MM.1S (cell line): ENCODE data around the gene CELF2.

ENCODE experiments used
- DNase-seq: peaks from one replicate; pipeline ENCODE4 v3.0.0-alpha.2; 2015
- H2AFZ ChIP-seq: fragments of 300-600 bp; sonication (generic); 2 replicates; pipeline ENCODE4 v1.6.0; 2016; ENCODE audit warnings: antibody characterized with exemption, low read length
- H3F3A ChIP-seq: fragments of 300-600 bp; sonication (generic); 2 replicates; pipeline ENCODE4 v1.6.1; 2016; ENCODE audit warnings: mild to moderate bottlenecking, antibody characterized with exemption, low read length, moderate library complexity, mixed read lengths; ENCODE audit not compliant: insufficient read depth
- H3K27ac ChIP-seq: fragments of 300-600 bp; sonication (generic); 2 replicates; pipeline ENCODE4 v1.5.1; 2016; ENCODE audit warnings: mild to moderate bottlenecking, low read length
- H3K27me3 ChIP-seq: fragments of 300-600 bp; sonication (generic); replicated peaks from 2 replicates; pipeline ENCODE4 v1.6.0; 2016; ENCODE audit warnings: low read length; ENCODE audit not compliant: insufficient read depth
- H3K36me3 ChIP-seq: fragments of 300-600 bp; sonication (generic); replicated peaks from 2 replicates; pipeline ENCODE4 v1.6.1; 2016; ENCODE audit warnings: mild to moderate bottlenecking, low read length, mixed read lengths; ENCODE audit not compliant: insufficient read depth
- H3K4me1 ChIP-seq: fragments of 300-600 bp; sonication (generic); 2 replicates; pipeline ENCODE4 v1.6.1; 2016; ENCODE audit warnings: low read length, mixed read lengths
- H3K4me2 ChIP-seq: fragments of 300-600 bp; sonication (generic); 2 replicates; pipeline ENCODE4 v1.6.0; 2016; ENCODE audit warnings: low read depth, low read length
- H3K4me3 ChIP-seq: fragments of 300-600 bp; sonication (generic); 2 replicates; pipeline ENCODE4 v1.5.1; 2016; ENCODE audit warnings: low read length, mixed read lengths
- H3K79me2 ChIP-seq: fragments of 300-600 bp; sonication (generic); 2 replicates; pipeline ENCODE4 v1.6.1; 2016; ENCODE audit warnings: mixed run types, low read length, mixed read lengths
- H3K9ac ChIP-seq: fragments of 300-600 bp; sonication (generic); 2 replicates; pipeline ENCODE4 v1.6.1; 2016; ENCODE audit warnings: low read length, mixed read lengths
- H3K9me2 ChIP-seq: fragments of 300-600 bp; sonication (generic); replicated peaks from 2 replicates; pipeline ENCODE4 v1.6.1; 2016; ENCODE audit warnings: mild to moderate bottlenecking, low read length, mixed read lengths; ENCODE audit not compliant: insufficient read depth
- H3K9me3 ChIP-seq: fragments of 300-600 bp; sonication (generic); replicated peaks from 2 replicates; pipeline ENCODE4 v1.6.1; 2016; ENCODE audit warnings: mild to moderate bottlenecking, low read length, mixed read lengths; ENCODE audit not compliant: insufficient read depth
- H4K20me1 ChIP-seq: fragments of 300-600 bp; sonication (generic); 2 replicates; pipeline ENCODE4 v1.6.1; 2016; ENCODE audit warnings: mild to moderate bottlenecking, low read length, moderate library complexity, mixed read lengths; ENCODE audit not compliant: insufficient read depth
- EZH2 ChIP-seq: fragments of 300-600 bp; sonication (generic); optimal IDR thresholded peaks from 2 replicates; pipeline ENCODE3; 2017; ENCODE audit warnings: low read depth, mild to moderate bottlenecking, antibody characterized with exemption, low read length, mixed read lengths
- EZH2phosphoT487 ChIP-seq: fragments of 300-600 bp; sonication (generic); IDR thresholded peaks from 2 replicates; pipeline ENCODE4 v1.6.1; 2018; ENCODE audit warnings: antibody characterized with exemption, low read length
- TF ChIP-seq, protein P1 (sequence below): fragments of 300-600 bp; sonication (generic); IDR thresholded peaks from 2 replicates; pipeline ENCODE4 v1.5.1; 2016; ENCODE audit warnings: antibody characterized with exemption, low read length, mixed read lengths

CELF2 gene

DNA sequence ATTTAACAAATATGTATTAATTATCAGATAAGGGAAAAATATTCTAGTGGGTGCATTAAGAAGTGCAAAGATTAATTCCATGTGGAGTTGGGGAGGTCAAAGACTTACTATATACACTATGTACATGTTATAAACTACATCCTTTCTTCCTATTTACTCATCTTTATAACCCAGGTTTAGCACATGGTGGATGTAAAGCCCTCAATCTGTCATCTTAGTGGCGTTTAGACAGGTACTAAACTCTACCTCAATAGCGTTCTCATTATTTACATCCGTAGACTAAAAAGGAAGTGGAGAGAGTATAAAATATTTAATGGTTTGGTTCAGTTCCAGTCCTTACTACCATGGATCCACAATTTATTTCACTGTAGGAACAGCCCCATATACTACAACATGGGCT is 14.8 kb upstream of the CELF2 start:
- no peaks in the 10 kb centered on the region for H3K9me3 ChIP-seq
- no peaks in the 10 kb centered on the region for H4K20me1 ChIP-seq
- H3K79me2 ChIP-seq: no peaks in the 10 kb centered on the region
- no peaks in the 10 kb centered on the region for H3K9me2 ChIP-seq
- no peaks in the 10 kb centered on the region for H3K4me1 ChIP-seq
- no peak for DNase-seq
- no peak overlapping the region for H2AFZ ChIP-seq
- H3K4me2 ChIP-seq: no peak overlapping the region
- H3K9ac ChIP-seq: no peak overlapping the region
- H3K27ac ChIP-seq: no peak overlapping the region
- H3K36me3 ChIP-seq: no peaks in the 10 kb centered on the region
- no peaks in the 10 kb centered on the region for H3F3A ChIP-seq
- no peaks in the 10 kb centered on the region for H3K27me3 ChIP-seq
- H3K4me3 ChIP-seq: no peak overlapping the region
- TF ChIP-seq, protein P1, sequence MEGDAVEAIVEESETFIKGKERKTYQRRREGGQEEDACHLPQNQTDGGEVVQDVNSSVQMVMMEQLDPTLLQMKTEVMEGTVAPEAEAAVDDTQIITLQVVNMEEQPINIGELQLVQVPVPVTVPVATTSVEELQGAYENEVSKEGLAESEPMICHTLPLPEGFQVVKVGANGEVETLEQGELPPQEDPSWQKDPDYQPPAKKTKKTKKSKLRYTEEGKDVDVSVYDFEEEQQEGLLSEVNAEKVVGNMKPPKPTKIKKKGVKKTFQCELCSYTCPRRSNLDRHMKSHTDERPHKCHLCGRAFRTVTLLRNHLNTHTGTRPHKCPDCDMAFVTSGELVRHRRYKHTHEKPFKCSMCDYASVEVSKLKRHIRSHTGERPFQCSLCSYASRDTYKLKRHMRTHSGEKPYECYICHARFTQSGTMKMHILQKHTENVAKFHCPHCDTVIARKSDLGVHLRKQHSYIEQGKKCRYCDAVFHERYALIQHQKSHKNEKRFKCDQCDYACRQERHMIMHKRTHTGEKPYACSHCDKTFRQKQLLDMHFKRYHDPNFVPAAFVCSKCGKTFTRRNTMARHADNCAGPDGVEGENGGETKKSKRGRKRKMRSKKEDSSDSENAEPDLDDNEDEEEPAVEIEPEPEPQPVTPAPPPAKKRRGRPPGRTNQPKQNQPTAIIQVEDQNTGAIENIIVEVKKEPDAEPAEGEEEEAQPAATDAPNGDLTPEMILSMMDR: no peak
- TF ChIP-seq EZH2phosphoT487 (no peak), EZH2 (no peak)

DNA sequence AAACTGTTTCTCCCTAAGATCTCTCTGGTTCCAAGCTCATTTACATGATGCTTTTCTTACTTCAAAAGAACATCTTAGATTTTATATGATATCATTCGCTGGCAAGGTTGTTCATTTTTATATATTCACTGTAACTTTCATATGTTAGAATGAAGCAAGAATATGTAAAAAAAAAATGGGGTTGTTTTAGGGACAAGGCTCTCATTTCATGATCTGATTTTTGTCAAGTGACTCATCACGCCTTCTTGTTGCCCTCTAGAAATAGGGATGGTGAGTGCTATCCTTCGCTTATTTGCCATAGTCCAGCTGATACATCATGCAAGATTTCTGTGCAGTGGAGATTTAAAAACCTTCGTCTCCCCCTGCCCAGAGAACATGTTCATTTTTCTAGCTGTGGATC is 14.0 kb upstream of the CELF2 start:
- no peaks in the 10 kb centered on the region for H3K9me2 ChIP-seq
- no peaks in the 10 kb centered on the region for H3K4me1 ChIP-seq
- no peak overlapping the region for H3K4me3 ChIP-seq
- H2AFZ ChIP-seq: no peak overlapping the region
- no peak overlapping the region for H3K9ac ChIP-seq
- H3K9me3 ChIP-seq: no peaks in the 10 kb centered on the region
- H3K27ac ChIP-seq: no peak overlapping the region
- no peaks in the 10 kb centered on the region for H3K79me2 ChIP-seq
- TF ChIP-seq EZH2 (no peak), EZH2phosphoT487 (no peak)
- TF ChIP-seq, protein P1: no peak
- no peaks in the 10 kb centered on the region for H3F3A ChIP-seq
- H3K4me2 ChIP-seq: no peak overlapping the region
- DNase-seq: no peak
- no peaks in the 10 kb centered on the region for H4K20me1 ChIP-seq
- no peaks in the 10 kb centered on the region for H3K27me3 ChIP-seq
- no peaks in the 10 kb centered on the region for H3K36me3 ChIP-seq

GRCh38 chr10:11004144-11005077 is 13.3 kb upstream of the CELF2 start:
- Histone ChIP-seq H3K4me3 (no peak overlapping the region), H3K4me1 (no peaks in the 10 kb centered on the region), H3K36me3 (no peaks in the 10 kb centered on the region), H3K79me2 (no peaks in the 10 kb centered on the region), H4K20me1 (no peaks in the 10 kb centered on the region), H3K9me2 (no peaks in the 10 kb centered on the region), H3K9me3 (no peaks in the 10 kb centered on the region), H3K27ac (no peak overlapping the region), H3F3A (no peaks in the 10 kb centered on the region), H2AFZ (no peak overlapping the region), H3K9ac (no peak overlapping the region), H3K4me2 (no peak overlapping the region), H3K27me3 (no peaks in the 10 kb centered on the region)
- TF ChIP-seq, protein P1: no peak
- TF ChIP-seq EZH2 (no peak), EZH2phosphoT487 (no peak)
- no peak for DNase-seq
